Activated CD4-positive, alpha-beta T cell treated with anti-CD3 and anti-CD28 coated beads, Interleukin-2, amount 10 ng/mL, durations not matched to agents 7 days and 5 days (primary cell): ENCODE results near the gene RIT2. TPM values are rescaled to one million over a fixed set of nuclear protein-coding genes. Genes with fewer than 3 reads are reported as not detected.

Experiments used
- CTCF ChIA-PET: fragments of 350-600 bp; sonication (Branson Sonifier 250); formaldehyde crosslinking; loops from one replicate; lab custom pipeline; 2021; ENCODE audit warnings: antibody characterized with exemption; lab: Charles Lee
- POLR2A ChIA-PET: fragments of 350-600 bp; sonication (Branson Sonifier 250); formaldehyde crosslinking; loops from one replicate; lab custom pipeline; 2021; ENCODE audit warnings: antibody characterized with exemption; lab: Charles Lee
- DNase-seq: peaks from one replicate; pipeline ENCODE4 v3.0.0-alpha.2; 2020
- H3K27ac Mint-ChIP-seq: one replicate; pipeline ENCODE4 v1.8.0; 2021; ENCODE audit warnings: mild to moderate bottlenecking, moderate library complexity, mixed read lengths
- H3K27me3 Mint-ChIP-seq: one replicate; pipeline ENCODE4 v1.8.0; 2021; ENCODE audit warnings: mixed read lengths
- H3K36me3 Mint-ChIP-seq: one replicate; pipeline ENCODE4 v1.8.0; 2021; ENCODE audit warnings: low read depth, mixed read lengths
- H3K4me1 Mint-ChIP-seq: one replicate; pipeline ENCODE4 v1.8.0; 2021; ENCODE audit warnings: mixed read lengths
- H3K4me3 Mint-ChIP-seq: one replicate; pipeline ENCODE4 v1.8.0; 2021; ENCODE audit warnings: mild to moderate bottlenecking, moderate library complexity, mixed read lengths
- H3K9me3 Mint-ChIP-seq: one replicate; pipeline ENCODE4 v1.8.0; 2021; ENCODE audit warnings: mixed read lengths
- total RNA-seq, 2 experiments: library from RNA; stranded (reverse); gene quantifications; one replicate each; pipeline ENCODE4 v1.2.3, GENCODE V29; 2021

Gene RIT2
- total RNA-seq, 2 experiments from 2014 or later = not detected

DNA sequence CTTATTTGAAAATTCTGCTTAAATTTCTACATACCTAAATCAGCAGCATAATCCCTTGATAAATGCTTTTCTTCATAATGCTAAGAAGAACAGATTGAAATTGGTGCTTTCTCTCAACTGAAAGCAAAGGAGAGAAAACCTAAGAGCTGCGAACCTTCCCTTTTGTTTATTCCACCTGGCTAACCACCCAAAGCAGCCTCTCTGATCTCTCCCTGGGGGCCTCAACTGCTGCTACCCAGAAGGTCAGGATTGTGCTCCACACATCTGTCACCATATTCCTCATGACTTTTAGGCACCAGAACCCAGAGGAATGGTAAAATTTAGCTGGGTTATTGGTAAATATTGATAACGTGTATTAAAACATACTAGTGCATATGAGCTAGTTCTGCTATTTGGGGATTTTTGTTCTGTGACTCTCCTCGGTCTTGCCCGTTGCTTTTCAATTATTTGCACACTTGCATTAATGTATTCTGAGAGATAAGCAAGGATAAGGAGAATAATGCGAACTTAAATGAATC lies 334.1 kb downstream of the RIT2 start:
- ChIA-PET CTCF (no interaction called here), POLR2A (no interaction called here)
- H3K27me3 Mint-ChIP-seq = no peaks in the 10 kb centered on the region
- no peaks in the 10 kb centered on the region for H3K36me3 Mint-ChIP-seq
- no peak overlapping the region for H3K27ac Mint-ChIP-seq
- no peaks in the 10 kb centered on the region for H3K9me3 Mint-ChIP-seq
- no peaks in the 10 kb centered on the region for H3K4me1 Mint-ChIP-seq
- H3K4me3 Mint-ChIP-seq = no peak overlapping the region
- DNase-seq = no peak

DNA sequence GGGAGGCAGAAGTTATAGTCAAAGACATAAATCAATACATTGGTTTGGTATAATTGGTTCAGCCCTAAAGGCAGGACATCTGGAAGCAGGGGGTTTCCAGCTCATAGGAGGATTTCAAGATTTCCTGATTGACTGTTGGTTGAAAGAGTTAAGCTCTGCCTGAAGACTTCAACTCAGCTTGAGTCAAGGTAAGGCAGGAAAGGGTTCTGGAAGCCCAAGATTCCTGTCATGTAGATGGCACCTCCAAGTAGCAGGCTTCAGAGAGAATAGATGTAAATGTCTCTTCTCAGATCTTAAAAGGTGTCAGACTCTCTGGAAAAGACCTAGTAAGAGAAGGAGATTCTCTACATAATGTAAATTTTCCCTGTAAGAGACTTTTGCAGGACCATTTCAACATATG lies 335.3 kb downstream of the RIT2 start:
- no peaks in the 10 kb centered on the region for H3K36me3 Mint-ChIP-seq
- H3K4me3 Mint-ChIP-seq = no peak overlapping the region
- no peak for DNase-seq
- ChIA-PET CTCF (no interaction called here), POLR2A (no interaction called here)
- H3K27me3 Mint-ChIP-seq = no peaks in the 10 kb centered on the region
- H3K27ac Mint-ChIP-seq = no peak overlapping the region
- H3K4me1 Mint-ChIP-seq = no peaks in the 10 kb centered on the region
- H3K9me3 Mint-ChIP-seq = no peaks in the 10 kb centered on the region

DNA sequence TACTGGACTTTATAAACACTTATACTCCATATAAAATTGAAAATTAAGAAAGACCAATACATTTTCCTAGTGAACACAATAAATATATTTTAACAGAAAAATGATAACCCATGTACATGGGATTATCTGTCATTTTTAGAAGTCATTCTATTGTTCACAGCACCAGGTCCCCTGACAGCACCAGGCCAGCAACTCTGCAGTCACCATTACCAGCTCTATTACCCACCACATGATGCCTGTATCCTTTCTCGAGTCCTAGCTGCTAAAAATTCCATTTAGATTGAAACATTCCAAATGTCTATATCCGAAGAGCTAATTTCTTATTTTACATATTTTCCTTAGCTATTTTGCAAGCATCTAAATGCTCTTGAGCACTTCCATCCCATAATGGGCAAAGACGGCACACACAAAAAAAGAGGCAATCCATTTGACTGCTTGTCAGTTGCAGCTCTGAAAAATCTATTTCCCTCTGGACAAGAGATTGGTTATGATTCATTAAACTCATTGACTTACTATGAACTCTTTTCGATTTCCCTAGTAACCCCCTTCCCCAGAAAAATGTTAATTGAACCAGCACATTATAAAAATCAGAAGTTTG lies 336.9 kb downstream of the RIT2 start:
- no peaks in the 10 kb centered on the region for H3K4me1 Mint-ChIP-seq
- H3K4me3 Mint-ChIP-seq = no peak overlapping the region
- H3K36me3 Mint-ChIP-seq = no peaks in the 10 kb centered on the region
- POLR2A ChIA-PET = no interaction called here
- CTCF ChIA-PET = no interaction called here
- no peak overlapping the region for H3K27ac Mint-ChIP-seq
- no peak for DNase-seq
- H3K9me3 Mint-ChIP-seq = no peaks in the 10 kb centered on the region
- H3K27me3 Mint-ChIP-seq = no peaks in the 10 kb centered on the region

DNA sequence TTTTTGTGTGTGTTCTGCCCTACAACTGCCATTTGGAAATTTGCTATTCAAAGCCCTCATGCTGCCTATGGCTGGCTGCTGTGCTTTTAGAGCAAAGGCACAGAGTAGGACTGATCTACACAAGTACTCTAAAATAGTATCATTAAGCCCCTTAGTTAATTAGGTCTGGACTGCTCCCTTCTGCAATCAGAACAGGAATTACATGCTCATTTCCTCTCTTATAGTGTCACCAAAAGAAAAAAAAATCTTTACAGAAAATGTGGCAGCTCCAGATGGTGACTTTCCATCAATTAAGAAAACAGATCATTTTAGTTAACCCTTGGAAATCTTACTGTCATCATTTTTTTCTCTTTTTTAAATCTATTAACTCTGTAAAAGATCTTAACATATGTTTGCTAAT lies 337.5 kb downstream of the RIT2 start:
- CTCF ChIA-PET = interaction anchor here (0.6 kb wide), 1 partner anchor 90 kb away, joined by 3 read pairs; no protein-coding TSS in a partner anchor
- Mint-ChIP-seq H3K36me3 (no peaks in the 10 kb centered on the region), H3K9me3 (no peaks in the 10 kb centered on the region), H3K4me1 (no peaks in the 10 kb centered on the region), H3K27me3 (no peaks in the 10 kb centered on the region), H3K27ac (no peak overlapping the region), H3K4me3 (no peak overlapping the region)
- POLR2A ChIA-PET = no interaction called here
- no peak for DNase-seq

DNA sequence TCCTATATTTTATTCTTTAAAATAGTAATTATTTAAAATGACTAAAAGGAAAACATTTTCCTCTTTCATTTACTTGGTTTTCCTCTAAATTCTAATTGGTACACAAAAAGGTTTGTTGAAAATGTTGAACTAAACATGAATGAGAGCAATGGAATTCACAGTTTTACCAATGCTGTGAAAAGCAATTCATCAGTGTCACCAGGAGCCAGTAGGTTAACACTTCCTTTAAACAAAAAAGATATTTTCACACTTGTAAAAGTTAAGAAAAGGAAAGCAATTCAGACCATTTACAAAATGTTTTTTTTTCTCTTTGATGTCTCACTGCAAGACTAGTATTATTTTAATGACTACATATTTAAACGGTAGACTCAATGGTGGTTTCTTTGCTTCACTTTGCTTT lies 341.6 kb downstream of the RIT2 start:
- ChIA-PET POLR2A (no interaction called here), CTCF (no interaction called here)
- no peak for DNase-seq
- Mint-ChIP-seq H3K27me3 (no peaks in the 10 kb centered on the region), H3K4me1 (no peaks in the 10 kb centered on the region), H3K27ac (no peak overlapping the region), H3K4me3 (no peak overlapping the region), H3K36me3 (no peaks in the 10 kb centered on the region), H3K9me3 (no peaks in the 10 kb centered on the region)

DNA sequence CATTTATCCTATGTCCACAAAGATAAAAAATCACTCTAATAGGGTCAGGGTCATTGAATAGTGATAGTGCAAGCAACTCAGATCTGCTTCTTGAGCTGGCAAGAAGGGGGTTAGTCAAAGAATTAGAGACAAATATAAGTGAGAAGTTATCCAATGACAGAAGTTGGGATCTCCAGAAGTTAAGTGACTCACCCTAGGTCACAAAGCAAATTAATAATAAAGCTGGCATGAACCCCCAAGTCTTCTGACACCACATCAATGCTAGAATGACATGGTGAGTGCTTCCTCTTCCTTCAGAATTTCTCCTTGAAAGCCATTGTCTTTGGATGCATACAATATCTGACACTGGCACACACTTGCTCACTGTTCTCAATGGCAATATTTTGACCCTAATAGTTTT lies 343.5 kb downstream of the RIT2 start:
- H3K9me3 Mint-ChIP-seq = no peaks in the 10 kb centered on the region
- H3K27me3 Mint-ChIP-seq = no peaks in the 10 kb centered on the region
- no peaks in the 10 kb centered on the region for H3K4me1 Mint-ChIP-seq
- ChIA-PET POLR2A (no interaction called here), CTCF (no interaction called here)
- no peaks in the 10 kb centered on the region for H3K36me3 Mint-ChIP-seq
- no peak for DNase-seq
- H3K27ac Mint-ChIP-seq = no peak overlapping the region
- no peak overlapping the region for H3K4me3 Mint-ChIP-seq

DNA sequence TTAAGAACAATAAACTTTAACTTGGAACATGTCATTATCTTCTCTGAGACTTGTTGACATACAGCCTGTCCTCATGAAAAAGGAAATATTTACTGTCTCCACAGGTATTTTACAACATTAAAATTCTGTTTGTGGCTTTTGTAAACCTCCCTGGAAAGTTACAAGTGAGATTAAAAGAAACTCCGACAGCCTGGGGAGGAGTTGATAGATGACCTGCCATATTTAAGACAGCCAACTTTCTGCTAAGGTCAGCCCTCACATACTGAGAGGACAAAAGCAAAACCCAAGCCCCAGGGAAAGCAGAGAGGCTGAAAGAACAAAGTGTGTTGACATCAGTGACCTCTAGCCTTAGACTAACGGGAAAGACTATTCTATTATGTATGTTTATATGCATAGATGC lies 350.2 kb downstream of the RIT2 start:
- ChIA-PET POLR2A (no interaction called here), CTCF (no interaction called here)
- Mint-ChIP-seq H3K27ac (no peak overlapping the region), H3K27me3 (no peaks in the 10 kb centered on the region), H3K9me3 (no peaks in the 10 kb centered on the region), H3K36me3 (no peaks in the 10 kb centered on the region), H3K4me3 (no peak overlapping the region), H3K4me1 (no peaks in the 10 kb centered on the region)
- DNase-seq = no peak

DNA sequence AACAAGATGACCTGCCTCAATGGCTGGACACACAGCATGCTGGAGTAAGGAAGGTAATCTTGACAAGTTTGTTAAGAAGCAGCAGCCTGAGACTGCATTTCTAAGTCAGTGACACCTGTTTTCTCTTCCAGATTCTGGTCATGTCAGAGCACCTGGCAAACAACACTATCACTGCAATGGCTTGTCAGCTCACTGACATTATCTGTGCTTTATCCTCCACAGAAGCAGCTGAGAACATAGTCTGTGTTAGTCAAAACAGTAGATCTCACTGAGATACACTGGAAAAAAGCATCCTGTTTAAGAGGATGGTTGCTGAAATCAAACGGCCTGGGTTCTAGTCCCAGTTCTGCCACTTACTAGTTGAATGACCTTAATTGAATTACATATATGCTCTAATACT lies 355.2 kb downstream of the RIT2 start:
- Mint-ChIP-seq H3K9me3 (no peaks in the 10 kb centered on the region), H3K4me1 (no peaks in the 10 kb centered on the region), H3K27ac (no peak overlapping the region), H3K27me3 (no peaks in the 10 kb centered on the region), H3K4me3 (no peak overlapping the region), H3K36me3 (no peaks in the 10 kb centered on the region)
- ChIA-PET CTCF (no interaction called here), POLR2A (no interaction called here)
- no peak for DNase-seq

DNA sequence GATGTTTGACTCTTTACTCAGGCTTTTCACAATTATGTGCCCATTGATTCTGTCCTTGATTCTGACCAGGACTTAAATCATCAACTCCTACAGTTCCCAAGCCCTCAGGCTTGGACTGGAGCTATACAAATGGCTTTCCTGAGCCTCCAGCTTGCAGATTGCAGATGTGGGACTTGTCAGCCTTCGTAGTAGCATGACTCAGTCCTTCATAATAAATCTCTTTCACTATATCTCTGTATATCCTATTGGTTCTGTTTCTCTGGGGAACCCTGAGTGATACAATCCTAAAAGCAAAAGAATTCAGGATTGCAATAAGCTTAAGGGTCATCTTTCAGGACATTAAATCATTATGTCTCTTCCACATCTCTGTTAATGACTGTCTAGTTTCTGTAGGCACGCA lies 356.6 kb downstream of the RIT2 start:
- Mint-ChIP-seq H3K4me3 (no peak overlapping the region), H3K27me3 (no peaks in the 10 kb centered on the region), H3K9me3 (no peaks in the 10 kb centered on the region), H3K36me3 (no peaks in the 10 kb centered on the region), H3K27ac (no peak overlapping the region), H3K4me1 (no peaks in the 10 kb centered on the region)
- CTCF ChIA-PET = no interaction called here
- POLR2A ChIA-PET = no interaction called here
- DNase-seq = no peak

DNA sequence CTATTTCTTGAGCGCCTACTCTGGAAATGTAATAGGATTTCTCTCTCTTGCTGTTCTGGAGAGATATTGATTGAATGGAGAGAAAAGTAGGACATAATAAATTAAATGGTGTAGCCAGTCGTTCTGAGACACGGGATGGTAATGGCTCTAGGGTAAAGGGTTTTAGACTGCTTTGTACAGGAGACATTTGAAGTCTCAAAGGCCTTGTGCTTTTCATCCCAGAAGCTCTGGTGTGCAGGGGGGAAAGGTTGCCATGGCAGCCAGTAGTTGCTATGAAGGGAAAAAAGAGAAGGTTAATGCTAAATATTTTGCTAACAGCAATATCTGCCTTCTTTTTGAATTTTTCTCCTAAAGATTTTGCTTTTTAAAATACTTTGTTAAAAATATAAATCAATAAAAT lies 359.3 kb downstream of the RIT2 start:
- Mint-ChIP-seq H3K4me3 (no peak overlapping the region), H3K4me1 (no peaks in the 10 kb centered on the region), H3K27me3 (no peaks in the 10 kb centered on the region), H3K27ac (no peak overlapping the region), H3K9me3 (no peaks in the 10 kb centered on the region), H3K36me3 (no peaks in the 10 kb centered on the region)
- CTCF ChIA-PET = no interaction called here
- POLR2A ChIA-PET = no interaction called here
- DNase-seq = no peak

DNA sequence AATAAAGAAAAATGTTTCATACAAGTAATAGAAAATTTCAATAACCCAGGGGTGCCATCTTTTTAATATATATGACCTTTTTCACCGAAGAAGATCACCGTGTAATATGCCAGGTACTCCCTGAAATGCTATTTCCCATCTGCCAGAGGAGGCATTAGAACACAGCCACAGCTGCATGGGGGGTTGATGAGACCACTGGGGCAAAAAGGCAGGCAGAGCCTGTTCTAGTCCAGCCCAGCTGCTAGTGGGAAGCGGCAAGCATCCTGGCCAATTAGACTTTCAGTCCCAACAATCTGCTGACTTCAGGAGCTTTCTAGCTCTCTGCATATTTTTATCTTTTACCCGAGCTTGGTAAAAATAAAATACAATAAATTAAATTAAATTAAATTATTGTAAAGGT lies 362.6 kb downstream of the RIT2 start:
- CTCF ChIA-PET = no interaction called here
- no peak for DNase-seq
- Mint-ChIP-seq H3K4me3 (no peak overlapping the region), H3K27ac (no peak overlapping the region), H3K27me3 (no peaks in the 10 kb centered on the region), H3K4me1 (no peaks in the 10 kb centered on the region), H3K36me3 (no peaks in the 10 kb centered on the region), H3K9me3 (no peaks in the 10 kb centered on the region)
- POLR2A ChIA-PET = no interaction called here

DNA sequence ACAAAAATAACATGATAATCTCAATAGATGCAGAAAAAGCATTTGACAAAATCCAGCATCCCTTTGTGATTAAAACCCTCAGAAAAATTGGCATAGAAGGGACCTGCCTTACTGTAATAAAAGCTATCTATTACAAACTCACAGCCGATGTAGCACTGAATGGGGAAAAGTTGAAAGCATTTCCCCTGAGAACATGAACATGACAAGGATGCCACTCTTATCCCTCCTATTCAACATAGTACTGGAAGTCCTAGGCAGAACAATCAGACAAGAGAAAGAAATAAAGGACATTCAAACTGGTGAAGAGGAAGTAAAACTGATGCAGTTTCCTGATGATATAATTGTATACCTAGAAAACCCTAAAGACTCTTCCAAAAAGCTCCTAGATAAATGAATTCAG lies 368.7 kb downstream of the RIT2 start:
- no peak overlapping the region for H3K27ac Mint-ChIP-seq
- ChIA-PET POLR2A (no interaction called here), CTCF (no interaction called here)
- H3K9me3 Mint-ChIP-seq = peaks cover 4% of the 10 kb centered on the region
- no peak for DNase-seq
- H3K36me3 Mint-ChIP-seq = no peaks in the 10 kb centered on the region
- H3K4me3 Mint-ChIP-seq = no peak overlapping the region
- no peaks in the 10 kb centered on the region for H3K4me1 Mint-ChIP-seq
- H3K27me3 Mint-ChIP-seq = no peaks in the 10 kb centered on the region

DNA sequence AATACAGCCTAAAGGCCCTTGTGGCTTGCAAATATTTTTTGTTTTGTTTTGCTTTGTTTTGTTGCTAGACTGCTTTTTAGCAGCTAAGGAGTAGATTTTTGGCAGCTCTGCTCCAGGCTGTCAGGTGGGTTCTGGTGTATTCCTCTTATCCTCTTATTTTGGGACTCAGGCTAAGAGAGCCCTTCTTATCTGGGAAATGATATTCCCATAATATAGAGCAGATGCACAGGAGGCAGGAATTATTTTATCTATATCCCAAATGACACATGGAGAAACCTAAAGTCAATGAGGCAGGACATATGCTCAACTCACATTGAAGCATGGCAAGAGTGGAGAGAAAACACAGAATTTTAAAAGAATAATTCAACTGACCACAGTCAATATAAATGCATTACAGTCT lies 369.6 kb downstream of the RIT2 start:
- CTCF ChIA-PET = no interaction called here
- no peak overlapping the region for H3K27ac Mint-ChIP-seq
- H3K4me1 Mint-ChIP-seq = no peaks in the 10 kb centered on the region
- no peaks in the 10 kb centered on the region for H3K36me3 Mint-ChIP-seq
- POLR2A ChIA-PET = no interaction called here
- no peak for DNase-seq
- H3K27me3 Mint-ChIP-seq = no peaks in the 10 kb centered on the region
- peaks cover 4% of the 10 kb centered on the region for H3K9me3 Mint-ChIP-seq
- no peak overlapping the region for H3K4me3 Mint-ChIP-seq

DNA sequence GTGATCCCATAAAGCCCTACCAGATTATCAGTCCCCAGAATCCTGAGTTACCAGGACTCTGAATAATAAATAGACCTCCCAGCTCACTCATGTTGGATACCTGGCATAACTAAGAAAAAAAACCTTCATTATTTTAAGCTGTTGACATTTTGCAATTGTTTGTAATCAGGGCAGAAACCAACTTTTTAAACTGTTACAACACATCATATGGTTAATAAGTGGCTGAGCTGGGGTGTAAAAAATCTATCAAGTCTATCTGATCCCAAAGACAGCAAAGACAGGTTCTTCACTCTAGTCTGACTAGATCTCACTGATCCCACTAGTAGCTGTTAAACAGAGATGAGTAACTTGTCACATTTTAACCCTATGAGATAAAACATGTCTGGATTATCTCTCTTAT lies 370.3 kb downstream of the RIT2 start:
- Mint-ChIP-seq H3K27ac (no peak overlapping the region), H3K4me3 (no peak overlapping the region), H3K36me3 (no peaks in the 10 kb centered on the region), H3K9me3 (peaks cover 4% of the 10 kb centered on the region), H3K4me1 (no peaks in the 10 kb centered on the region), H3K27me3 (no peaks in the 10 kb centered on the region)
- no peak for DNase-seq
- ChIA-PET POLR2A (no interaction called here), CTCF (no interaction called here)
